Osteoblast (primary cell): ENCODE measurements around the gene GRM8. TPM values are rescaled to one million over a fixed set of nuclear protein-coding genes. Genes with fewer than 3 reads are reported as not detected.

Experiments used
- DNase-seq: peaks from one replicate; pipeline ENCODE4 v3.0.0; 2011; ENCODE audit warnings: low spot score, mixed read lengths; ENCODE audit not compliant: insufficient read length; ENCODE audit errors: missing footprints
- H2AFZ ChIP-seq: 2 replicates; pipeline ENCODE4 v1.6.0; 2011; ENCODE audit warnings: mild to moderate bottlenecking, low read length
- H3K27ac ChIP-seq: 2 replicates; pipeline ENCODE4 v1.5.1; 2011; ENCODE audit warnings: mild to moderate bottlenecking, low read depth, low read length, moderate library complexity
- H3K27me3 ChIP-seq: 2 replicates; pipeline ENCODE4 v1.6.0; 2012; ENCODE audit warnings: mild to moderate bottlenecking, control low read depth, inconsistent platforms, low read length, moderate library complexity; ENCODE audit not compliant: insufficient read depth
- H3K36me3 ChIP-seq: 2 replicates; pipeline ENCODE4 v1.5.1; 2011; ENCODE audit warnings: mild to moderate bottlenecking, low read length, control low read depth, moderate library complexity; ENCODE audit not compliant: insufficient read depth
- H3K4me1 ChIP-seq: 2 replicates; pipeline ENCODE4 v1.5.1; 2011; ENCODE audit warnings: mild to moderate bottlenecking, low read length, control low read depth, moderate library complexity; ENCODE audit not compliant: insufficient read depth
- H3K4me2 ChIP-seq: 2 replicates; pipeline ENCODE4 v1.6.0; 2011; ENCODE audit warnings: mild to moderate bottlenecking, low read length; ENCODE audit not compliant: insufficient read depth
- H3K4me3 ChIP-seq: fragments of 200-600 bp; sonication (generic); 3 replicates; pipeline ENCODE4 v1.5.1; 2012; ENCODE audit warnings: mild to moderate bottlenecking, low read length, inconsistent platforms; ENCODE audit not compliant: insufficient read depth
- H3K79me2 ChIP-seq: 2 replicates; pipeline ENCODE4 v1.6.0; 2012; ENCODE audit warnings: mild to moderate bottlenecking, low read length, control low read depth, inconsistent platforms; ENCODE audit not compliant: insufficient read depth
- H3K9me3 ChIP-seq: 2 replicates; pipeline ENCODE4 v1.5.1; 2011; ENCODE audit warnings: low read depth, low read length, control low read depth
- H4K20me1 ChIP-seq: 2 replicates; pipeline ENCODE4 v1.6.0; 2012; ENCODE audit warnings: mild to moderate bottlenecking, low read length, control low read depth; ENCODE audit not compliant: insufficient read depth
- CTCF ChIP-seq: IDR thresholded peaks from 2 replicates; pipeline ENCODE4 v1.5.1; 2011; ENCODE audit warnings: mild to moderate bottlenecking, low read depth, low read length, moderate library complexity; ENCODE audit errors: extremely low read depth
- total RNA-seq: library from RNA; depleted of rRNA; stranded (reverse); fragments of >200 nt; gene quantifications from 2 replicates; pipeline ENCODE4 v1.2.3, GENCODE V29; 2012

The GRM8 gene
- total RNA-seq, 1 donor: not detected

GRCh38 chr7:127207806-127208205 is 44.9 kb downstream of the GRM8 start:
- Histone ChIP-seq H3K36me3 (no peaks in the 10 kb centered on the region), H3K27ac (no peak overlapping the region), H3K79me2 (no peaks in the 10 kb centered on the region), H3K4me2 (no peak overlapping the region), H4K20me1 (no peaks in the 10 kb centered on the region), H2AFZ (no peak overlapping the region), H3K9me3 (no peaks in the 10 kb centered on the region), H3K4me1 (no peaks in the 10 kb centered on the region), H3K27me3 (no peaks in the 10 kb centered on the region), H3K4me3 (no peak overlapping the region)
- TF ChIP-seq CTCF: no peak
- DNase-seq: no peak

DNA sequence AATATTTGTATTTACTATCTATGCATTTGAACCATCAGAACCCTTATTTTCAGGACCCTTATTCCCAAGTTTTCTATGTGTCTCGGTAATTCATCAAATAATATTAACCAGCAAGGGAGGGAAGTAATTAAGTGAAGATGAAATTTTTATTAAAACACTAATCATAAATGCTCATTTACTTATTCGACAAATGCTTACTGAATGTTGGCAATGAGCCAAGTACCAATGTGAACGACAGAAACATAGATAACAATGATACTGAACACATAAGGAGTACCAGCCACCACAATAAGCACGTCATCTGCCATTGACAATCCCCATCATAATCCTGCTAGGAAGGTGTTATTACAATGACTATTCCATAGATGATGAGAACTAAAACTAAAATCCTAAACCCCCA is 45.5 kb downstream of the GRM8 start:
- H2AFZ ChIP-seq: no peak overlapping the region
- H3K4me3 ChIP-seq: no peak overlapping the region
- H3K79me2 ChIP-seq: no peaks in the 10 kb centered on the region
- H3K4me2 ChIP-seq: no peak overlapping the region
- no peak for DNase-seq
- H4K20me1 ChIP-seq: no peaks in the 10 kb centered on the region
- H3K27me3 ChIP-seq: no peaks in the 10 kb centered on the region
- H3K9me3 ChIP-seq: no peaks in the 10 kb centered on the region
- no peaks in the 10 kb centered on the region for H3K4me1 ChIP-seq
- no peaks in the 10 kb centered on the region for H3K36me3 ChIP-seq
- no peak overlapping the region for H3K27ac ChIP-seq
- no peak for TF ChIP-seq CTCF

DNA sequence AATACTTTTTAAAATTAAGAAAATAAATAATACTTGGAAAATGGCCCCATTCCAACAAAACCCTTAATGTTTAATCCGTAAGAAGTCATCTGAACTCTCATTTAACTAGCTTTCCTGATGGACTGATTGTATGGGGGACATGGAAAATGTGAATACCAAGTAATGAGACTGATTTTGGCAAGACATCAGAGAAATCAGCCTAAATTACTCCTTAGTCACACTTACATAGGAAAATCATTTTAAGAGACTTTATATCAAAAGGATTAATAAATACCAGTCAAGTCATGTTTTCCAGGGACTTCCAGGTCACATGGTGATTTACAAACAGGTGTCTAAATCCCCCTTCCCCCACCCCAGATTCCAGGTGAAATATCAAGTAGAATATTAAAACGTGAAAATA is 58.2 kb downstream of the GRM8 start:
- no peak overlapping the region for H3K4me3 ChIP-seq
- no peaks in the 10 kb centered on the region for H3K36me3 ChIP-seq
- no peak overlapping the region for H3K27ac ChIP-seq
- no peaks in the 10 kb centered on the region for H3K9me3 ChIP-seq
- H4K20me1 ChIP-seq: no peaks in the 10 kb centered on the region
- H3K79me2 ChIP-seq: no peaks in the 10 kb centered on the region
- DNase-seq: no peak
- no peaks in the 10 kb centered on the region for H3K27me3 ChIP-seq
- no peaks in the 10 kb centered on the region for H3K4me1 ChIP-seq
- TF ChIP-seq CTCF: no peak
- H3K4me2 ChIP-seq: no peak overlapping the region
- H2AFZ ChIP-seq: no peak overlapping the region

DNA sequence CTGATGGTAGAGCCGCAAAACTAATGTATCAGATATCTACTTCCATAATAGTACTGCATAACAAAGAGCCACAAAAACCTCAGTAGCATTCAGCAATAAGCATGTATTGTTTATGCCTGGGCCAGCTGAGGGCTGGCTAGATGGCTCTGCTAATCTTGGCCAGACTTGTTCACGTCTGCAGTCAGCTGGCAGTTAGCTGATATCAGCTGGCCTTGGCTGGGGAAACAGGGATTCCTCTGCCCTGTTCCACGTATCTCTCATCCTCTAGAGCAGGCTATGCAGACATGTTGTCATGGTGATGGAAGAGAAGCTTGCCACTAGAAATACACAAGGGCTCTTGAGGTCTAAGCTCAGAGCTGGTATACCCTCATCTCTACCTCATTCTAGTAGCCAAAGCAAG is 62.9 kb downstream of the GRM8 start:
- H3K27ac ChIP-seq: no peak overlapping the region
- no peak for TF ChIP-seq CTCF
- H3K4me3 ChIP-seq: no peak overlapping the region
- H2AFZ ChIP-seq: no peak overlapping the region
- H3K27me3 ChIP-seq: no peaks in the 10 kb centered on the region
- H3K79me2 ChIP-seq: no peaks in the 10 kb centered on the region
- no peaks in the 10 kb centered on the region for H3K9me3 ChIP-seq
- no peaks in the 10 kb centered on the region for H3K4me1 ChIP-seq
- H4K20me1 ChIP-seq: no peaks in the 10 kb centered on the region
- no peak overlapping the region for H3K4me2 ChIP-seq
- H3K36me3 ChIP-seq: no peaks in the 10 kb centered on the region
- no peak for DNase-seq
